GM21786 (cell line): Measurements from ENCODE around the gene EXOSC10.
"Not testable (repeated sequence)": the region's sequence is repeated elsewhere in the genome, so short reads cannot be mapped to it uniquely, and the experiment has no call there.

Source experiments
- ATAC-seq: cut with Tn5 transposase; IDR thresholded peaks from one replicate; pipeline ENCODE4 v1.9.1; 2021; ENCODE audit not compliant: unreplicated experiment

EXOSC10 gene

DNA sequence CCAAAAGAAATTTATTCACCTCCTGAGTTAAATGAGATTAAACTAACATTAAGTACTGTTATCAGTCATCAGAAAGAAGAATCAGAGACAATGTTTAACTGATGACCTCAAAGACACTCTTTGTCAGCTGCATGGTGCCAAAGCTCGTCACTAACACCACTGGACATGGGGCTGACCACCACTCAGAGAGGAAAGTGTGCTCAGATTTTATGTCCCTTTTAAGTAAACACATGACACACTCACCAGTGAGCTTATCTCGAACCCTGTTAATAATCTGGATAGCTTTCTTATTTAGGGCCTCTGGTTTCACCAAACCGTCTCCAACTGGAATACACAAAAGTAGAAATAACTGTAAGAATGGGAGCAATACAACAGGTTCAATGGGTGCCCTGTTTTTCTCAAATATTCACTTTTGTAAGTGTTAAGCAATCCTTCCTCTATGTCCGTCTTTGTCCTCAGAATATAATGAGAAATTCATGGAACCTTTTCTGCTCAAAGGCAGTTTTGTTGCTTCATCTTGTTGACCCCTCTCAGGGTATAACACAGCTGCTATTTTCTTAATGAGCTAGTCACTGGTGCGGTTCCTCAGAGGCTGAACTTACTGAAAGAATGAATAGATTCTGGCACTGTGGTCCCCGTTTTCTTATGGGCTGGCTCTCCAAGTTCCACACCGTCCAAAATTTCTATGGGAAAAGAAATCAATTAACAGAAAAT lies 9.5 kb upstream of the EXOSC10 start:
- no peak for ATAC-seq

GRCh38 chr1:11107599-11107998 lies 7.9 kb upstream of the EXOSC10 start:
- ATAC-seq = no peak

DNA sequence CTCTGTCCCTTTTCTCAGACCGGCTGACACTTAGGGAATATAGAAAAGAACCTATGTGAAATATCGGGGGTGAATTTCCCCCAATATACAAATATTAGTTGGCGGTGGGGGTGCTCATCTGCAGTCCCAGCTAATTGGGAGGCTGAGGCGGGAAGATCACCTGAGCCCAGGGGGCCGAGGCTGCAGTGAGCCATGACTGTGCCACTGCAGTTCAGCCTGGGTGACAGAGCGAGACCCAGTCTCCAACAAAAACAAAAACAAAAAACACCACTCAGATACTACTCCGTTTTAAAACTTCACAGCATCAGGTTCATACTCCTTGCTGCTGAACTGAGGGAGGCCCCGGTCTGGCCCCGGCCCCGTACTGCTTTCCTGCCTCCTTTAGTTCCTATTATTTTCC lies 5.9 kb upstream of the EXOSC10 start:
- no peak for ATAC-seq

DNA sequence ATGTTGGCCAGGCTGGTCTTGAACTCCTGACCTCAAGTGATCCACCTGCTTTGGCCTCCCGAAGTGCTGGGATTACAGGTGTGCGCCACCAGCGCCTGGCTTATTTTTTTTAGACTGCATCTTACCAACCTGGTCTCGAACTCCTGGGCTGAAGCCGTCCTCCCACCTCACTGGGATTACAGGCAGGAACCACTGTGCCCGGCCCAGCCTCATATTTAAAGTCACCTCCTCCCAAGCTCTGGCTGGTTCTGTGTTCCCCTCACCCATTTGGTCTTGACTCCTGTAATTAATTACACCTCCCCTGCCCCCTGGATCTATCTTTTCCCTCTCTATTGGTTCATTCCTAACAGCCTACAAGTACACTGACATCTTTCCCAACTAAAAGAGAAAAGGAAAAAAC lies 1.7 kb upstream of the EXOSC10 start:
- no peak for ATAC-seq

GRCh38 chr1:11100806-11101205 lies 1.1 kb upstream of the EXOSC10 start:
- ATAC-seq = not testable (repeated sequence)

DNA sequence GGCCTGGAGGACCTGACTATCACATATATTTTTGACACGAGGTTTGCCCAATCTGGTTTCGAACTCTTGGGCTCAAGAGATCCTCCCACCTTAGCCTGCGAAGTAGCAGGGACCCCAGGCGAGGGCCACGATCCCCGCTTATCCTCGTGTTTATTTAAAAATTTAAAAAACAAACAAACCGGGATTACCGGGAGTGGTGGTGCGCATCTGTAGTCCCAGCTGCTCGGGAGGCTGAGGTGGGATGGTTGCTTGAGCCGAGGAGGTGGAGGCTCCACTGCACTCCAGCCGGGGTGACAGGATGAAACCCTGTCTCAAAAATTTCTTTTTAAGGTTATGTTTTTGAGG lies 452 bp upstream of the EXOSC10 start:
- ATAC-seq = no peak

- no peak for ATAC-seq
Observed at GRCh38 chr1:11098931-11099309, 749 bp downstream of the EXOSC10 start.

DNA sequence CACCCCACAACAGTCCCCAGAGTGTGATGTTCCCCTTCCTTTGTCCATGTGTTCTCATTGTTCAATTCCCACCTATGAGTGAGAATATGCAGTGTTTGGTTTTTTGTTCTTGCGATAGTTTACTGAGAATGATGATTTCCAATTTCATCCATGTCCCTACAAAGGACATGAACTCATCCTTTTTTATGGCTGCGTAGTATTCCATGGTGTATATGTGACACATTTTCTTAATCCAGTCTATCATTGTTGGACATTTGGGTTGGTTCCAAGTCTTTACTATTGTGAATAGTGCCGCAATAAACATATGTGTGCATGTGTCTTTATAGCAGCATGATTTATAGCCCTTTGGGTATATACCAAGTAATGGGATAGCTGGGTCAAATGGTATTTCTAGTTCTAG lies 15.9 kb downstream of the EXOSC10 start:
- ATAC-seq = not testable (repeated sequence)

DNA sequence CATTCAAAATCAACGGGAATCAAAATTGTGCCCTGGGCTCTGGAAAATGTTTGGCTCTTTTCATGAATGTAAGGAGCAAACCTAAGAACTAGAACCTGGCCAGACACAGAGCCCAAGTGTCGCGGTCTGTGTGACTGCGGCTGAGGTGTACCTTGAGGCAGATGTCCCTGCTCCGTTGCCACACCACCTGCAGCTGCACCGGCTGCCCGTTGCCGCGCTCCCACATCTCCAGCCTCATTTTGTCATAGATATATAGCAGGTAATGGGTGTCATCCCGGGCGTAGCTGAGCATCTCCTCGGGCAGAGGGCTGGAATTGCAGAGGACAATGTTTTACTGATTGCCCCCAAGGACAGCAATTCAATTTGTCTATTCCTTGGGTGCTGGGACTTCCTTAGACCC lies 18.7 kb downstream of the EXOSC10 start:
- no peak for ATAC-seq

DNA sequence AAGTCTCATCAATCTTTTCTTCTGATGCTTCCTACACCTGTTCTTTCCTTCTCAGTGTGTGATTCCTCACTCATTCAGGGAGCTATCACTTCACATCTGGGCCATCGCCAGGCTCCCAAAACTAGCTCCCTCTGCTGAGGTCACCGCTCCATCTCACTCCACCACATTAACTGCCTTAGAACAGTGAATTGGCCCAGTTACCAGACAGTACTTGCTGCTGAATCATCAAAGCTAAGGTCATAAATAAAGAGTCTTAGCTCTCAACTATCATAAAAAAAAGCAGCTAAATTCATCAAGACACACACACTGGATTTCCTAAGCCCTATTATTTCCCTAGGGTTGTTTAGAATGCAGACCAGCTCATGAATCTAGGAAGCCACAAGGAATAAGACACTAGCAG lies 21.0 kb downstream of the EXOSC10 start:
- no peak for ATAC-seq

DNA sequence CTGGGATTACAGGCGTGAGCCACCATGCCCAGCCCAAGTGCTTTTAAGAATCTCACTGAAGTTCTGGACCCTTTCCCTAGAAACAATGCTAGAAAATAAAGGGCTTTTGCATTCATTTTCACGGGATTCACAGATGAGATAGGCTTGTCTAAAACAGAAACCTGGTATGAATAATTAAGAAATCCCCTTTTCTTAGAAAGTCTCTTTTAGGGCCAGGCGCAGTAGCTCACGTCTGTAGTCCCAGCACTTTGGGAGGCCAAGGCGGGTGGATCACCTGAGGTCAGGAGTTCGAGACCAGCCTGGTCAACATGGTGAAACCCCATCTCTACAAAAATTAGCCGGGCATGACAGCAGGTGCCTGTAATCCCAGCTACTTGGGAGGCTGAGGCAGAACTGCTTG lies 26.3 kb downstream of the EXOSC10 start:
- not testable (repeated sequence) for ATAC-seq

DNA sequence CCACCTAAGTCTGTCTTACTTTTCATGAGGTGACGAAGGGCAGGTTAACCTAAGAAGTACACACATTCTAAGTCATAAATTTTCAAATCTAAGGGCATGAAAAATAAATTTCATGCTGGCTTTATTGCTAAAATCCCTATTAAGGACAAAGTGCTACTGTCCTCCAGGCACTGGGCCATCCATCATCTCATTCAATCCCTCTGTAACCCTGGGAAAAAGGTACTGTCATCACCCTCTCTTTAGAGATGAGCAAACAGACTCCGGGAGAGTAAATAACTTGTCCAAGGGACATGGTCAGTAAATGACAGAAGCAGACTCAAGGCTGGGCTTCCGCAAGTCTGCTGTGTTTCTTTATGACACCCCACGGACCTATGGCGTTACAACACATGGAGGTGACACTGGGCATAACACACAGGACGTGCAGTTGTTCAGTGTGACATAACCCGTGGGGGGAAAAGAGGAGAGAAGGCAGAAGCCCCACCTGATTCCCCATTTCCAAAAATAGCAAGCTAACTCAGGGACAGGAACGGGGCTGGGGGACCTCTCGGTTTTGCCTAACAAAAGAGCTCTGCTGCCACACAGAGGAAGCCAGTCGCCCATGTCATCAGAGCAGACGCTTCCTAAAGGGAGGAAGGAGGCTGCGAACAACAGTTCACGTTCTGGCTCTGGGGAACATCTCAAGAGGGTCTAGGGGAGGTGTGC lies 27.3 kb downstream of the EXOSC10 start:
- no peak for ATAC-seq

DNA sequence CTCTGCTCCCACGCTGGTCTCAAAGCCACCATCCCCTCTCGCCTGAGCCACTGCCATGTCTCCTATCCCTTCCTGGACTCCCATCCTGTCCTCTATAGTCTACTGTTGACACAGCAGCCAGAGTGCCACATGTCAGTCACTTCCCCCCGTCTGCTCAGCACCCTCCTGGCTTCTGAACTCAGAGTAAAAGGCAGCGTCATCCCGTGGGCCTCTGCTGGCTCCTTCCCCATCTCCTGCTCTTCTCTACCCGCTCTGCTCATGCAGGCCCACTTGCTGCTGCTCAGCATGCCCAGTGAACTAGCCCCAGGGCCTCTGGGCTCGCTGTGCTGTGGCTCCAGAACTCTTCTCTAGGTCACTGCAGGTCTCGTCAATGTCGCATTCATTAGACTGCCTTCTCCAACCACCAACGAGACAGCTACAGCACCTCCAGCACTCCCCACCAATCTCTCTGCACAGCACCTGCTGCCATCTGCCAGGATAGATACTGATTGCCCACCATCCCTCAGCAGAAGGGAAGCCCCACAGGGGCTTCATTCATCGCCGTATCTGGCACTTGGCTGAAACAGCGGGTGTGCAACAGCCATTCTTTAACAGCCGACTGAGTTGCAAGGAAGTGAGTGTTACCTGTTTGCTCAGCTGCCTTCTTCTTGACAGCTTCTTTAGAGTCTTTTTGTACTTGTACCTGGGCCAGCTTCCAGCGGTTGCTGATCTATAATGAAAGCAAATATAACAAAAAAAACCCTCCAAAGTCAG lies 28.0 kb downstream of the EXOSC10 start:
- ATAC-seq = no peak

DNA sequence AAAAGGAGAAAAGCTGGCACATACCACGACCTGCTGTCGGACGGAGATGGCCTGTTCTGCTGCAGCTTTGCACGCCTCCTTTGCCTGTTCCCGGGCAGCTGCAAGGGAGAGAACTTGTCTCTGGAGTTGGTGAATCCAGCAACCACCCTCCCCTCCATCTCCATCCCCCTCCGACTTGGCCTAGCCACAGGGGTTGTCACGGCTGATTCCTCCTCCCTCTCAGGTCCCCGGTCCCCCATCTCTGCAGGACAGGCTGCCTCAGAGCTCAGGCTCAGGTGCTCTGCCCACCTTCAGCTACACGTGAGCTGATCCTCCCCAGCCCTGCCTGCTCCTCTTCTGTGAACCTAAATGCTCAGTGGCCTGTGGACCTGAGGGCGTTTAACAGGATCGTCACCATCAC lies 28.8 kb downstream of the EXOSC10 start:
- ATAC-seq = no peak

GRCh38 chr1:11068600-11069473 lies 30.8 kb downstream of the EXOSC10 start:
- ATAC-seq = no peak

DNA sequence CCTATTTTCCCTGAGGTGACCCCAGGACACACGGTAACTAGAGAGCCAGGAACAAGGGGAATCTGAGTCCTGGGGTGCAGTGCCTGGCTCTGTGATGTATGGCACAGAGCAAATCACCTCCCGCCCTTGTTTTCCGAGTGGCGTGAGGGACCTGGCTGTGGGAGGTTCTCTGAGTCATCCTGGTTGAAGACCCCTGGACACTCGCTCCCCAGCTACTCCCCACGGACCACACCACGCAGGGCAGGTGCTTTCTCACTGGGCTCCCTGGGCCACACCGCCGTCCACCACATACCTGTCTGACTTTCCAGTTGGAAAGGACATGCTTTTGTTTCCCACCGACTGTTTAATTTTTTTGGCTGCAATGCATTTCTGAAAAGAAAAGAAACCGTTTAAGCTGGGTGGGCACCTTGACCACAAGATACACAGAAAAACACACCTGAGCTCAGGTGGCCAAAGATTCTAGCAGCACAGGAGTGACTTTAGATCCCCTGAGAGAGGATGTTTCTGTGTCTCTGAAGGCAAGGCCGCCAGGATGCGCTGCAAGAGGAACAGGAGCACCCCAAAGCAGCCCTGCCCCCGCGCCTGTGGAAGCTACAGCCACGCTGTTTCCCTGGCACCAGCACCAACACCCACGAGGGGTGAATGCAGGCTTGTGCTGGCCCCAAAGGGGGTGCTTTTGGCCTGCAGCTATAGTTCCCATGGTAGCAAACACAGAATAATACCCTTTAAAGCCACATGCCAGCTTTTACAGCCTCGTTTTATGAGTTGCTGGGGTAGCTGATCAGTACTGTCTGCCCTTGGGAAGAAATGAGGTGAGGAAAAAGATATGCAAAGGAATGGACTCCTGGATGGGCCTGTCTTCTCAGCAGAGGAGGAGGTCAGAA lies 31.7 kb downstream of the EXOSC10 start:
- ATAC-seq = no peak

GRCh38 chr1:11065796-11066195 lies 33.9 kb downstream of the EXOSC10 start:
- ATAC-seq = no peak

- ATAC-seq = no peak
Observed at GRCh38 chr1:11064942-11065341, 34.7 kb downstream of the EXOSC10 start.

- ATAC-seq = not testable (repeated sequence)
Observed at GRCh38 chr1:11063937-11064537, 35.6 kb downstream of the EXOSC10 start.

DNA sequence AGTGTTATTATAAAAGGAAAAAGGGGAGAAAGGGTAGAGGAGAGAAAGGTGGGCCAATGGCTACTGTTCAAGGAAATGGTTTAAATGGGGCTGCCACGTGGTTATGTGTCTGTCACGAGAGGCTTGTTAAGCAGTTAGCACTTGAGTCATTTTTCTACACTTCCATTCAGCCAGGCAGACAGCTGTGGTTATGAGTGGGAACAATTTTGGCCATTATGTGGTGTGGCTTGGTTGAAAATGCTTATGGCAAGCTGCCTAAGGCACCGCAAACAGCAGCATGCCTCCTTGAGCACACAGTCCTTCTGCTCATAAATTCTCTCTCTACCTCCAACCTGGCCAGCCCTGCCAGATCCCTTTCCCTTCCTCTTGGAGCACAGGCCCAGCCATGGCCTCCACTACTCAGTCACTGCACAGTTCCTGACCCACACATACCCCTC lies 36.7 kb downstream of the EXOSC10 start:
- no peak for ATAC-seq
